ENCODE measurements around the gene LRRC4B. TPM values are rescaled to one million over a fixed set of nuclear protein-coding genes. Genes with fewer than 3 reads are reported as not detected.
"Not testable (repeated sequence)": the region's sequence is repeated elsewhere in the genome, so short reads cannot be mapped to it uniquely, and the experiment has no call there.

Gene LRRC4B
- total RNA-seq, 1 experiment from 2014 or later = 0.54 TPM

GRCh38 chr19:50580970-50581634 lies 12.9 kb upstream of the LRRC4B start:
- Mint-ChIP-seq H3K27me3 (ENCODE audit: insufficient read depth, unreplicated experiment) (no peaks in the 10 kb centered on the region), H3K9me3 (ENCODE audit: unreplicated experiment) (peaks cover 12% of the 10 kb centered on the region), H3K4me3 (ENCODE audit: unreplicated experiment) (no peak overlapping the region), H3K4me1 (ENCODE audit: low read depth, unreplicated experiment) (no peaks in the 10 kb centered on the region), H3K36me3 (ENCODE audit: insufficient read depth, unreplicated experiment) (no peaks in the 10 kb centered on the region), H3K27ac (ENCODE audit: unreplicated experiment) (no peak overlapping the region)
- ChIA-PET POLR2A (no interaction called here), CTCF (no interaction called here)
- Histone ChIP-seq H3K4me1 (0 out of 2 replicates have a peak, but pooled peaks cover 3% of the 10 kb centered on the region), H3K27me3 (replicated peaks; ENCODE audit: control insufficient read depth, insufficient read depth, low read length) (no peaks in the 10 kb centered on the region; the same call in 1 of the 2 replicates), H3K9me3 (no peaks in the 10 kb centered on the region), H3K36me3 (ENCODE audit: control insufficient read depth, insufficient read depth, low read length) (no peaks in the 10 kb centered on the region), H3K4me3 (ENCODE audit: low read depth, low read length) (no peak overlapping the region)
- TF ChIP-seq CTCF (IDR thresholded peaks at IDR 0.05; ENCODE audit: insufficient read depth in 1 of 2, low read depth in 1 of 2, low read length in 1 of 2, severe bottlenecking in 1 of 2, unreplicated experiment in 1 of 2) = no peak
- intact Hi-C loops (cut with micrococcal nuclease; ENCODE audit: unreplicated experiment) = no loop called here
- BruUV-seq (replicated peaks) = no TSS peak
- no peak for DNase-seq

GRCh38 chr19:50580240-50580639 lies 12.0 kb upstream of the LRRC4B start:
- Histone ChIP-seq H3K4me3 (ENCODE audit: low read depth, low read length) (no peak overlapping the region), H3K36me3 (ENCODE audit: control insufficient read depth, insufficient read depth, low read length) (no peaks in the 10 kb centered on the region), H3K9me3 (no peaks in the 10 kb centered on the region), H3K27me3 (replicated peaks; ENCODE audit: control insufficient read depth, insufficient read depth, low read length) (no peaks in the 10 kb centered on the region; the same call in 1 of the 2 replicates), H3K4me1 (0 out of 2 replicates have a peak, but pooled peaks cover 3% of the 10 kb centered on the region)
- DNase-seq = no peak
- CTCF ChIA-PET = no interaction called here
- Mint-ChIP-seq H3K4me3 (ENCODE audit: unreplicated experiment) (no peak overlapping the region), H3K27me3 (ENCODE audit: insufficient read depth, unreplicated experiment) (no peaks in the 10 kb centered on the region), H3K36me3 (ENCODE audit: insufficient read depth, unreplicated experiment) (no peaks in the 10 kb centered on the region), H3K27ac (ENCODE audit: unreplicated experiment) (no peak overlapping the region), H3K4me1 (ENCODE audit: low read depth, unreplicated experiment) (no peaks in the 10 kb centered on the region), H3K9me3 (ENCODE audit: unreplicated experiment) (peaks cover 12% of the 10 kb centered on the region)
- no TSS peak for BruUV-seq (replicated peaks)
- POLR2A ChIA-PET = no interaction called here
- no peak for TF ChIP-seq CTCF (IDR thresholded peaks at IDR 0.05; ENCODE audit: insufficient read depth in 1 of 2, low read depth in 1 of 2, low read length in 1 of 2, severe bottlenecking in 1 of 2, unreplicated experiment in 1 of 2)
- intact Hi-C loops (cut with micrococcal nuclease; ENCODE audit: unreplicated experiment) = no loop called here

- POLR2A ChIA-PET; intact Hi-C loops (cut with micrococcal nuclease; ENCODE audit: unreplicated experiment); CTCF ChIA-PET; H3K36me3 Mint-ChIP-seq (ENCODE audit: insufficient read depth, unreplicated experiment); H3K4me3 ChIP-seq (ENCODE audit: low read depth, low read length); H3K4me1 Mint-ChIP-seq (ENCODE audit: low read depth, unreplicated experiment); H3K27me3 ChIP-seq (replicated peaks; ENCODE audit: control insufficient read depth, insufficient read depth, low read length); DNase-seq; H3K27me3 Mint-ChIP-seq (ENCODE audit: insufficient read depth, unreplicated experiment); H3K4me3 Mint-ChIP-seq (ENCODE audit: unreplicated experiment); H3K4me1 ChIP-seq; H3K36me3 ChIP-seq (ENCODE audit: control insufficient read depth, insufficient read depth, low read length); H3K27ac Mint-ChIP-seq (ENCODE audit: unreplicated experiment); H3K9me3 ChIP-seq; BruUV-seq (replicated peaks): not testable (repeated sequence)
- H3K9me3 Mint-ChIP-seq (ENCODE audit: unreplicated experiment) = peaks cover 12% of the 10 kb centered on the region
These were observed 8.5 kb upstream of the LRRC4B start for GRCh38 chr19:50576769-50577168.

Measured in Caco-2 (cell line).